NCI-H2081 (cell line): ENCODE measurements around the gene NEUROD1.

ENCODE experiments used
- DNase-seq, 2 experiments: peaks; one replicate each; lab custom pipeline; 2025; lab: John Stamatoyannopoulos, UW

Gene NEUROD1

DNA sequence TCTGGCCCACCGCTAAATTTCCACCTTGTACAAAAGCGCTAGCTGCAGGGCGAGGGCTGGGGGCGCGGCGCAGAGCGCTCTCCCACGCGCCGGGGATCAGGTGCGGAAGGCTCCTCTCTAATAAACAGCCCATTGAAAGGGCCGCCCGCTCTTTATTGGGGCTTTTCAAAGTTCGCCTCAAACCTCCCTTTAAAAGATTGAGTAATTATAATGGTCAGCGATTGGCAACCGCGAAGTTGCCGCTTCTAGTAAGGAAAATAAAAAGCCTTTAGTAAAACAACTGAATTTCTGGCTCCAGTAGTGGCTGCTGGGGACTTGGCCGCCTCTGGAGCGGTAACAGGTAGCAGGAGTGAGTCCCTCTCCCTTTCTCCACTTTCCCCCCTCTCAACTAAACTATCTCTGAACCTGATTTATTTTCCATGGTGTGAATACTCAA is 755 bp downstream of the NEUROD1 start:
- DNase-seq, result no peak

DNA sequence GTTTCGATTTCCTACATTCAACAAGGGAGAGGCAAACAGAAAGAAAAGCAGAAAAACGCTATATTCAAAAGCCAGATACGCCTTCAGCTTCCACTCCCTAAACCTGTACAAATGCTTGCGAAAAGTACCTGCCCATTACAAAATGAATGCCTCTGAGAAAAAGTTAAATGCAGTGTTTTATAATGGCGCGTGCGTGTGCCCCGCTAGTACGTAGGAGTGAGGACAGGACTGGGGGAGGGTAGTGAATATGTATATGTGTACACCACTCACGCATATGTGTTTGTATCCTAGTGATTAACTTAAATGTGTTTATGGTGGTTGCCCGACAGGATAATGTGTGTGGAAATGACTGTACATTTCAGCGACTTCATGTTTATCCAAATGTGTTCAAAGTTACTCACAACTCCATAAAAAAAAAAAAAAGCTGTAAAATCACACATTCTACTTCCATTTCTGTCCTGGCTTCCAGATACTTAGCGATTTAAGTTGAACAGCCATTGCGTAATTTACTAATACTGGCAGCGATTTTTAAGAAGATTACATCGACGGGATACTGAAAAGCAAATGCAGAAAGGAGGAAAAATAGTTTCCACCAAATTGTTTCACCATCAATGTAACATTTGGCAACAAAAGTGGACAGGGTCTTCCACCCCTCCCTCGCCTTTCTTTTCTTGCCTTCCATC is 1.3 kb downstream of the NEUROD1 start:
- no peak for DNase-seq

DNA sequence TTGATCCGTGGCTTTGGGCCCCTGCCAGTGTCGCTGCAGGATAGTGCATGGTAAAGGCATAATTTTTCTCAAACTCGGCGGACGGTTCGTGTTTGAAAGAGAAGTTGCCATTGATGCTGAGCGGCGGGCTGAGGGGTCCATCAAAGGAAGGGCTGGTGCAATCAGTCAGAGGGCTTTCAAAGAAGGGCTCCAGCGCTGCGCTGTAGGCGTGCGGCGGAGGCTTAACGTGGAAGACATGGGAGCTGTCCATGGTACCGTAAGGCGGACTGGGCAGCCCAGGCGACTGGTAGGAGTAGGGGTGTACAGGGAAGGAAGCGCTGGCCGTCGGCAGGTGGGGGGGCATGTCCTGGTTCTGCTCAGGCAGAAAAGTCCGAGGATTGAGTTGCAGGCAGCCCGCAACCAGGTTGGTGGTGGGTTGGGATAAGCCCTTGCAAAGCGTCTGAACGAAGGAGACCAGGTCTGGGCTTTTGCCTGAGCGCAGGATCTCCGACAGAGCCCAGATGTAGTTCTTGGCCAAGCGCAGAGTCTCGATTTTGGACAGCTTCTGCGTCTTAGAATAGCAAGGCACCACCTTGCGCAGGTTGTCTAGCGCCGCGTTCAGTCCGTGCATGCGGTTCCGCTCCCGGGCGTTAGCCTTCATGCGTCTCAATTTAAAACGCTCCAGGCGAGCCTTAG is 2.3 kb downstream of the NEUROD1 start:
- no peak for DNase-seq

DNA sequence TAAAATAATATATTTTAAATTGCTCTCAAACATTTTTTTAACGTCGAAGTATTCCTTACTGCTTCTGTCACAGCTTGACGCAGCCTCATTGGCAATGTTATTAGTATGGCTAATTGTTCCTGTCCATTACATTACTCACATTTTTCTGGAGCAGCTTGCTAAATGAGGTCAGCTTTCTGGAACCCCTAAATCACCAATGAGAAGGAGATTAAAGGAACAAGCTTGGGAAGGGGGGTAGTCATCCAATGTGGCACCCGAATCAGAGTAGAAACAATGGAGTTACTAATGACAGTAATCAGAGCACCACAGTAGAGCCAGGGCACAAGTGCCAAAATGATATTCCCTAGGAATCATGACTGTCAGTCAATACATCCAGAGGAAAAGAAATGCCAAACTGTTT is 5.1 kb downstream of the NEUROD1 start:
- DNase-seq, result no peak

DNA sequence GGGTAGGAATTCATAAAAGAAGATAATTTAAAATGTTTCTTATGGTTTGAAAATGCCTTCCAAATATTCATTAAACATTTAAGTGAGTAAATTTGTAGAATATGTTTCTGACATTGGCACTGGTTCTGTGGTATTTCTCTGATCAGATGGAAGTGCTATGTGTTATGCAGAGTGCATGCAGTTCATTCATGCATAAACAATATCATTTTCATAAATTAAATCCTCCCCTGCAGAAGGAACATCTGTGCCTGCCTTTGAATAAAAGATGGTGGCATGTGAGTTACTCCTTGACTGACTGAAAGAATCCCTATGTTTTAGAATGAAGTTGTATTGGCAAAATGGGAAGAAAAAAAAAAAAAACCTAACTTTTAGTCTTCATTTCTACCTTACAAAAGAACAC is 5.9 kb downstream of the NEUROD1 start:
- DNase-seq, result no peak

DNA sequence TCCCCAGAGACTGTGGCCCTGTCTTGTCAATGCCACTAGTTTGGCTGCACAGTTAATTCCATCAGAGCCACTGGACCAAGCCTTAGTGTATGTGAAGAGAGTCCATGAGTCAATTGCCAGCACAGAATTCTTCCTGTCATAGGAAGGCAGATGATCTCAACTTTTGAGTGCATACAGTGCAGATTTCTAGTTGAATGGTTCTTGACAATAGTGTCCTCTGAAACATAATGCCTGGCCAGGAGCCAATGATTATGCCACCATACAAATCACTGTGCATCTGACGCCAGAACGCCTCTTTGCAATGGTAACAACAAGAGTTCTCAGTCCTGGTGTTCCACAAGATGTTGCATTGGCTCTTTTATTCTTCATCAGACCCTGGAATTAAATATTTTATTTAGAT is 7.1 kb downstream of the NEUROD1 start:
- DNase-seq, result peak; percentile 28 to 60

DNA sequence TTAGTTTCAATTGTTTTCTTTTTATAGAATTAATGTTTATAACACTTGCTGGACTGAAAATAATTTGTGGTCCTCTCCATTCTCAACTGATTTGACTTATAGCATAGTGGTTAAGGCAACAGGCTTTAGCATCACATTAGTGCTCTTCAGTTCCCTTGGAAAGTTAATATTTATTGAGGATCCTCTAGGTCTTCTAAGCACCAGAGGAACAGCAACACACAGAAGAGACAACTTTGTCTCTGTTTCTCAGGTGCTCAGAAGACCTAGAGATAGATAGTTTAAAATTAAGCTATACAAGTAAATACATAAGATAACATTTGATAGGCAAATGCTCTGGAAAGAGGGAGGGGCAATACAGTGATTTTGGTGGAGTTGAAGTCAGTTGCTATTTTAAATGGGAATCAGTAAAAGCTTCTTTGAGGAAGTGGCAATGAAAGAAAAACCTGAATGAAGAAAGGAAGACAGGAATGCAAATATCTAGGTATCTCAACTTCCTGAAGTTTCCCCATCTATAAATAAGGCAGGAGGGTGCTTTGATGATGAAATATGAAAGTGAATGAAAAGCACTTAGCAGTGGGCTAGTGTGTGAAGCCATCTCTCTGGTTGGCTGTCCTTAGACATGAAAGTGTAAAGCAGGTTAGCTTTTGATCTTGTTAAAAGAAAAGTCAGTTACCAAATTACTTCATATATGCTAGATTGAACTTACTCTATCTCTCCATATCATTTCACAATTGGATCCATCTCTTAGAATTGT is 7.9 kb downstream of the NEUROD1 start:
- no peak for DNase-seq

DNA sequence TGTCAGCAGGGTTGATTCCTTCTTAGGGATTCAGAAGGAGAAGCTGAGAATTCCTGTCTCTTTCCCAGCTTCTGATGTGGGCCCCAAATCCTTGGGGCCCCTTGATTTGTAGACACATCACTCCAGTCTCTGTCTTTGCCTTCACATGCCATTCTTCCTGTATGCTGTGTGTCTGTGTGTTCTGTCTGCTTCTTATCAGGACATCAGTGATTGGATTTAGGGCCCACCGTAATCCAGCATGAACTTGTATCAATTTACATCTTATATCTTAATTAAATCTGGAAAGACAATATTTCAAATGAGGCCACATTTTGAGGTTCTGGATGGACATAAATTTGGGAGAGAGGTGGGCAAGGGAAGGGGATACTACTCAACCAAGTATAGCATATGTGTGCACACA is 9.7 kb downstream of the NEUROD1 start:
- no peak for DNase-seq

DNA sequence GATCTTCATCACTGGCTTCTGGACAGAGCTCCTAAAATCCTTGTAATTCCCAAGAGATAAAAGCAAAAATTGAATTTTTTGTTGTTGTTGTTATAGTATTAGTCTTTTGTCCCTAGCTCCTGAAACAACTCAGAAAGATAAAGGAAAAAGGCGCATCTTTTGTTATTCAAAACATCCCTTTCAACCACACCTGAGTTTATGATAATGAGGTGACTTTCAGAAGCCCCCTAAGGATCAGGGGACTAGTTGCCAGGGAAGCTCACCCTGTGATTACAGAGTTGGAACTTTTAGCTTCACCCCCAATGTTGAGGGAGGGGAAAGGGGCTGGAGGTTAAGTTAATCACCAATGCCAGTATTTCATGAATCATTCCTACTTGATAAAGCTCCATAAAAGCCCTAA is 13.1 kb downstream of the NEUROD1 start:
- no peak for DNase-seq

DNA sequence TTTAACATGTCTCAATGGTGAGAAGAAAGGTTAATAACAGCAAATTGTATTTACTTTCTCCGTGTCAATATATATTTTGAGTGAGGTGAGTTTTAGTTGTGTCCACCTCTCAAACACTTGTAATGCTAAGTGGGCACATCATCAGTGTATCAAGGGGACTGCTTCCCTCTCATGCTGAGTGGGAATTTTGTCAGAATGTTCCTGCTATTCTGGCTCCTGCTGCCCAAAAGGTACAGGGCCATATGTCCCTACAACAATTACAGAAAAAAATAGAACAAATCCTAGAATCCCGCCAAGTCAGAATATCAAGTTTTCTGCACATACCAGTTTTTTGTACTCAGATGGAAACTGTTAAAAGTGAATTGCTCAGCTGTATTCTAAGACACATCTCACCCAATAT is 18.0 kb downstream of the NEUROD1 start:
- DNase-seq, result no peak

DNA sequence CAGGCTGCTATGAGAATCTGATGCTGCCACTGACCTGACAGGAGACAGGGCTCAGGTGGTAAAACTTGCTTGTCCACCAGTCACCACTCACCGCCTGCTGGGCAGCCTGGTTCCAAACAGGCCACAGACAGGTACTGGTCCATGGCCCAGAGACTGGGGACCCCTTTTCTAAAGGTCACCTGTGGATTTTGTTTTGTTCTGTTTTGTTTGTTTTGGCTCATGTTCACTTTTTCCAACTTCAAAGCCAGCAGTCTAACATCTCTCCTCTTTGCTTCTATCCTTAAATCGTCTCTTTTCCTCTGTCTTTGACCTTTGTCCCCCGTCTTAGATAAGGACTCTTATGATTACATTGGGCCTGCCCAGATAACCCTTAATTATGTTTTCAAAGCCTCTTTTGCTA is 20.1 kb downstream of the NEUROD1 start:
- no peak for DNase-seq

DNA sequence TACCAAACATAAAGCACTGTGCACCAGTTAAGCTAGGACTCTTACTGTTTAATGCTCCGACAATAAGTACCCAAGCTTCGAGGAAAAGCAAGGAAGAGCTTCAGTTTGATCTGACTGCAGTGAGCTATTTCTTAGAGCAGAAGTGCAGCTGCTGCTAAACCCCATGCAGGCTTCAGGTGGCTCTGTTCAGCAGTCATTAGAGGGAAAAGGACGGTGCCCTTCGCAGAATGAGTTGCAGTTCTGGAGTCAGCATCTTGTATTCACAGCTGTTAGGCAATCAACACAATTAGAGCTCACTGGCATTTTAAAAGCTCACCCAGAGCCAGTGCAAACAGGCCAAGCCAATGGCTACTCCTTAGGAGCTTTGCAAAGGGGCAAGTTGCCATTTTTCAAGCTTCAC is 21.9 kb downstream of the NEUROD1 start:
- DNase-seq, result peak; percentile 48 to 89

DNA sequence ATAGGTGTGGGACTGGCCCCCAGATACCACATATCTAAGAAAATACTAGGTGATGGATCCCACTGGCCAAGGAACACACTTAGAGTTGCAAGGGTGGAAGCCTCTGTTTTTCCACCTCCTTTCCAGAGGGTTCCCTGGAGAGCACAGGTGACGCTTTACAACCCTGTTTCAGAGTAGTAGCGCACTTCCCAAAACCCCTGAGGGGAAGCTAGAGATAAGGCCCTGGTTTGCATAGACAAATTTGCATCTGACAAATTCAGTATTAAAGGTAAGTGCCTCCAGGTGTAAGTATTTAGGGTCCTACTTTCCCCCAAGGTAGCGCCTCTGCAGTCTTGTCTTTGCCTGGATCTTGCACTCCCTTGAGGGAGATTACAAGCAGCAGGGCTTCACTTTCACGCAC is 22.9 kb downstream of the NEUROD1 start:
- no peak for DNase-seq

DNA sequence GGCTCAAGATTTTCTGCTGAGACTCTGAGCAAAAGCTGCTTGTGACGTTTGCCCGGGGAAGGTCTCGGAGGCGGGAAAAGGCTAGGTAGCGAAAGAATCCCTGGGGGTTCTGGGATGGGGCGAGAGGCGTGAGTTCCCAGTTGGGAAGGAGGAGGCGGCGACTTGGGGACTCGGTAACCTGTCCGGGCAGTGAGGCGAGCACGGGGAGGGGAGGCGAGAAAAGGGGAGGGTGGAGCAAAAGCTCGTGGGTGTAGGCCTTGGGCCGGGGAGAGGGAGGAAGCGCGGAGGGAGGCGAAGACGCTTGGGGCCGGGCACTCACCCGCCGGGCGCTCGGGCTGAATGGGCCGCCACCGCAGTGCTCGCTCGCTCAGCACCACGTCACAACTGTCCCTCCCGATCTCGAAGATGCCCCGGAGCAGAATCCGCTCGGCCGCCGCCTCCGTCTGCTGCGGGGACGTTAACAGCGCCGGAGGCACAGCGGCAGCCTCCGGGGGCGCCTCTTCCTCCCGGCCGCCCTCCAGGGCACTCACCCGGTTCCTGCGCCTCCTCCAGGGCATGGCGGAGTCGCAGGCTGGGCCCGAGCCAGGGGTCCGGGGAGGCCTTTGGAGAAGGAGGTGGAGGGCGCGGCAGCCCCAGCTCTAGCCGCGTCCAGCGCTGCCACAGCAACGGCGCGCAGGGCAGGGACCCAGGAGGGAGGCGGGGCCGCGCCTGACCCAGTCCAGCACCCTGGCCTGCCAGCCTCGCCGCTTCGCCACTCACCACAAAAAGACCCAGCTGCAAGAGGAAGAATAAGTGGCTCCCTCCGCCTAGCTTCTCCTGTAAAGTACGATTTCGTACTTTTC is 23.6 kb downstream of the NEUROD1 start, which contains the start of gene CERKL:
TSS of gene CERKL (minus strand) at position 656 of the 842 bp plus-strand sequence. CDS start at position 557, 99 bp downstream.
- no peak for DNase-seq

DNA sequence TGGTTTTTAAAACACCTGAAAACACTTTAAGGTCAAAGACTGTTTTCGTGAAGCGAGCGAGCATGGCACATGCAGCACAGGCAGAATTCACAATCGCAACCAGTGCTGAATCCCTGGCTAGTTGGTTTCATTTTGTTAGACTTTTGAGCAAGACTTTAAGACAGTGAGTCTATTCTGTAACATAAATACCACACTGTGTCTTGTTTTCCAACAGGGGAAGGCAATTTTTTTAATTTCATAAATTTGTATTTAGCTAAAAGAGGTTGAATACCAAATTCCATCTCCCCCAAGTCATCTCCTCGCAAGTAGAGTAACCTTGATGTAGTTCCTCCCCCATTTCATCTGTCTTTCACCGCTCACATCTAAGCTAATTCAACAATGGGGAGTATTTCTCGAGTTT is 24.8 kb downstream of the NEUROD1 start:
- no peak for DNase-seq

DNA sequence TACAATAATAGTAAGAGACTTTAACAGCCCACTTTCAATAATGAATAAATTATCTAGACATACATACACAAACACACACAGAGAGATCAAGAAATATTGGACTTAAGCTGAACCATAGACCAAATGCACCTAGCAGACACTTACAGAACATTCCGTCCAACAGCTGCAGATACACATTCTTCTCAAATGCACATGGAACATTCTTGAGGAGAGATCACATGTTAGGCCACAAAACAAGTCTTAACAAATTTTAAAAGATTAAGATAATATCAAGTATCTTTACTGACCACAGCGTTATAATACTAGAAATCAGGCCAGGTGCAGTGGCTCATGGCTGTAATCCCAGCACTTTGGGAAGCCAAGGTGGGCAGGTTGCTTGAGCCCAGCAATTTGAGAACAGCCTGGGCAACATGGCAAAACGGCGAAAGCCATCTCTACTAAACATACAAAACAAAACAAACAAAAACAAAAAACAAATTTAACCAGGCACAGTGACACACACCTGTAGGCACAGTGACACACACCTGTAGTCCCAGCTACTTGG is 30.8 kb downstream of the NEUROD1 start:
- no peak for DNase-seq

DNA sequence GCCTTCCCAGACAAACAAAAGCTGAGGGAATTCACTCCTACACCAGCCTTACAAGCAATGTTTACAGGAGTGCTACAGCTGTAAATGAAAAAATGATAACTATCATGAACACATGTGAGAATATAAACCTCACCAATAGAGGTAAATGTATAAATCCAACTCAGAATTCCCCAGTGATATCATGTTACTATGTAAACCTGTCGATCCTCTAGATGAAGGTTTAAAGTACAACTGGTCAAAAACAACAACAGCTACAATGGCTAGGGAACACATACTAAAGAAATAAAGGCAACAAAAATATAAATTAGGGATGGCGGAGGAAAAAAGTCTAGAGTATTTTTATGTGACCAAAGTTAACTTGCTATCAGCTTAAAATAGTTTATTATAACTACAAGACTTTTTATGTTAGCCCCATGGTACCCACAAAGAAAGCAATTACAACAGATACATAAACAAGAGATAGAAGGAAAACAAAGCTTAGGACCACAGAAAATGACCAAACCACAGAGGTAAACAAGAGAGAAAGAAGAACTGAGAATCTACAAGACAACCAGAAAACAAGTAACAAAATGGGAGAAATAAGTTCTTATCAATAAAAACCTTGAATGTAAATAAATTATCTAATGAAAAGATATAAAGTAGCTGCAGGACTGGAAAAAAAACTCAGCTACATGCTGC is 31.7 kb downstream of the NEUROD1 start:
- no peak for DNase-seq

DNA sequence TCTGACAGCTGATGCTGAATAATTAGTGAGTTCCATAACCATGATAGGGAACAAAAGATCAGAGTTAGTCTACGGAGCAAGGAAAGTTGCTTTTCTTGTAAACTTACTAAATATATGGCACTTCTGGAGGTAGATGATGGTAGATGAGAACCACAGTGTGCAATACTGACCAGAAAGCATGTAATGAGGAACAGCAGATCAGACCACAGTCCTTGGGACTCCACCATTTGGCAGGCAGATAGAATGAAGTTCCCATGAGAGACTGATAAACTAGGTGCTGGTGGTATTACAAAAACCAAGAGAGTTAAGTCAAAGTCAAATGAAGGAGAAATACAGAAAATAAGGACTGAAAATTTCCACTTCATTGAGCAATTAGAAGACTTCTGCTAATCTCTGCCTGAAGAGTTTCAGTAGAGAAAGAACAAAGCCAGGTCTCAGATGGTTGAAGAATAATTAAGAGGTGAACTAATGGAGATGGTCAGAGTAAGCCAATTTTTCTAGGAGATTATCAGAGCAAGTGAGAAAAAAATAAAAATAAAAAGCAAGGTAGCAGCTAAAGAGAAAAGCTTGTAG is 33.8 kb downstream of the NEUROD1 start:
- no peak for DNase-seq

DNA sequence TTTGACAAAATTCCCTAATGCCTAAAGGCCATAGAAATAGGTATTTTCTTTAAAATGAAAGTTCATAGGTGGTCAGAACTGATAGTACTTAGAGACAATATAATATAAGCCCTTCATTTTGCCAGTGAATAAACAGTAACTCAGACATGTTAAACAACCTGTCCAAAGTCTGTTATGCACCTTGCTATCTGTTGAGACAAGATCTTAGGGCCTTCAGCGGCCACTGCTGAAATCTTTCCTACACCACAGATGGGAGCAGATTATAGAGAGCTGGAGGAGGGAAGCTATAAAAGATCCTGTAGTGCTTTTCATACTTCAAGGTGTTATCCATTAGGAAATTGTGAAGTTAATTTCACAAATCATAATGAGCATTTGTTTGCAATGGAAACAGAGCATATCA is 37.2 kb downstream of the NEUROD1 start:
- no peak for DNase-seq

DNA sequence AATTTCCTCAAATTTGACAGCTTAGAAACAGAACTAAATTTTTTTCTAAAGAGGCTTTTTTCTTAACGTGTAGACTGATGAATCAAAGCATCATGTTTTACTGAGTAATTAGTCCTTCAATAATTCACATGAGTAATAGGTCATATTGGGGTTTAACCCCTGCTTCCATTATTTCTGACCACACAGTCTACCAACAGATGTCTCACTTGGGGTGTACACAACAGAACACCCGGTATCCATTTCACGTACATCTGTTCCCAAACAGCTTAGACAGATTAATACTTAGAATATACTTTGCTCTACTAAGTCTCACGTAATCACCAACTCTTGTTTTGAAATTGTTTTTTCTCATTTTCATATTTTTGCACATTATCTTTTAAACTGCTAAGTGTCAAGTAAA is 38.2 kb downstream of the NEUROD1 start:
- DNase-seq, result no peak

DNA sequence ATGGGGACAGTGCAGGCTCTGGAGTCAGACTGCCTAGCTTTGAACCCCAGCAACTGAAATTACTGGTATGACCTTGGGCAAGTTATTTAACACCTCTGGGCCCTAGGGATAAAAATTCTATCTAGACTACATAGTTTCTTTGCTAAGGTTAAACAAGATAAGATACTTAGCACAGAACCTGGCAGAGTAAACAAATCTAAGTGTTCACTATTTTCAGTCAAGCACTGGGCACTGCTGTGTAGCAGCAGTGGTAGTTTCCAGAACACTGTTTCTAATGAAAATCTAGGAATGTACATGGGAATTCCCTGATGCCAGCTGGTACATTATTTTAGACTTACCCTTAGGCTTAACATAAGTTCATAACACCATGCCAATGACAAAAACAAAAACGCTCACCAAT is 40.6 kb downstream of the NEUROD1 start:
- no peak for DNase-seq
